NCI-H2107 treated with DMSO at 0.1 percent for 48 hours (cell line): ENCODE data around the gene NGB.
"Not testable (repeated sequence)": the region's sequence is repeated elsewhere in the genome, so short reads cannot be mapped to it uniquely, and the experiment has no call there.

Experiments
- DNase-seq: peaks from one replicate; lab custom pipeline; 2025; ENCODE audit not compliant: unreplicated experiment; lab: John Stamatoyannopoulos, UW

Gene NGB

GRCh38 chr14:77271113-77271710, at the start of gene NGB:
Gene NGB, minus strand, starts transcription at chr14:77271206. Its CDS starts 269 bp downstream, at chr14:77270937.
- no peak for DNase-seq

GRCh38 chr14:77320238-77320935, 49.4 kb upstream of the NGB start, which contains the start of gene POMT2:
Gene POMT2, minus strand, starts transcription at chr14:77320883. Its CDS starts 202 bp downstream, at chr14:77320681.
- DNase-seq, result peak; percentile 86

- DNase-seq, result no peak
These were observed 48.4 kb upstream of the NGB start for GRCh38 chr14:77319422-77319821.

GRCh38 chr14:77318756-77319155, 47.8 kb upstream of the NGB start:
- not testable (repeated sequence) for DNase-seq

GRCh38 chr14:77318006-77318553, 47.1 kb upstream of the NGB start:
- no peak for DNase-seq

GRCh38 chr14:77316872-77317301, 45.9 kb upstream of the NGB start:
- peak; percentile 69 for DNase-seq

GRCh38 chr14:77316195-77316505, 45.1 kb upstream of the NGB start:
- DNase-seq, result no peak

- no peak for DNase-seq
These were observed 43.8 kb upstream of the NGB start for GRCh38 chr14:77314539-77315457.

GRCh38 chr14:77314043-77314442, 43.0 kb upstream of the NGB start:
- DNase-seq, result no peak

- DNase-seq, result no peak
These were observed 42.4 kb upstream of the NGB start for GRCh38 chr14:77313371-77313770.

- no peak for DNase-seq
These were observed 40.2 kb upstream of the NGB start for GRCh38 chr14:77311217-77311616.

GRCh38 chr14:77310026-77310425, 39.0 kb upstream of the NGB start:
- DNase-seq, result no peak

- DNase-seq, result no peak
These were observed 38.1 kb upstream of the NGB start for GRCh38 chr14:77309131-77309530.

GRCh38 chr14:77306851-77307496, 36.0 kb upstream of the NGB start:
- DNase-seq, result no peak

- DNase-seq, result no peak
These were observed 35.4 kb upstream of the NGB start for GRCh38 chr14:77306416-77306815.

GRCh38 chr14:77305696-77306095, 34.7 kb upstream of the NGB start:
- no peak for DNase-seq

GRCh38 chr14:77303417-77304156, 32.6 kb upstream of the NGB start:
- DNase-seq, result peak; percentile 95

GRCh38 chr14:77302926-77303325, 31.9 kb upstream of the NGB start:
- DNase-seq, result no peak

- peak; percentile 67 for DNase-seq
These were observed 30.1 kb upstream of the NGB start for GRCh38 chr14:77301103-77301502.

- DNase-seq, result no peak
These were observed 28.8 kb upstream of the NGB start for GRCh38 chr14:77299771-77300170.
